ENCODE results near the gene FGR. TPM values are rescaled to one million over a fixed set of nuclear protein-coding genes. Genes with fewer than 3 reads are reported as not detected.
A peak's percentile ranks its signal among the peaks of the same experiment; 100 is the strongest.
"Not testable (repeated sequence)": the region's sequence is repeated elsewhere in the genome, so short reads cannot be mapped to it uniquely, and the experiment has no call there.

The FGR gene
- not detected in 2 replicates for total RNA-seq (2014; rRNA removed; shearing (Covaris generic))

GRCh38 chr1:27634985-27635367 lies at the start of gene FGR:
TSS of gene FGR (minus strand) at chr1:27635185. CDS start at chr1:27623916, 11,269 bp downstream.
- DNase-seq (ENCODE audit: low spot score): no peak

DNA sequence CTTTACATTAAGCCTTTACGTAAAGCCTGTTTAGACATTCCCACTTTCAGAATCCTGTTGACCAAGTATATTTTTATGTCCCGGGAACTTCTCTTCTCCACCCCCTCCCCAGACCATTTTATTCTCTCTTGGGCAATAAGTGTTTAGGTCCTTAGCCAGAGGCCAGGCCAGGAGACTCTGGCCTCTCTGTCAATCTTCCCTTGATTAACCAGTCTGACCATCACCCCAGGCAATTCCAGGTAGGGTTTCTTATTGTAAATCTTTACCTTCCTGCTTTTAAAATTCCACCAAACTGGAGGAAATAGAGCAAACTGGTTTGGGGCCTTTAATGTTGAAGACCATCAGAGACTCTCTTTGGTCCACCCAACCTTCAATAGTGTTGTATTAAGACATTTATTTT lies 49.2 kb upstream of the FGR start:
- no peak for DNase-seq (ENCODE audit: low spot score)

GRCh38 chr1:27682351-27682944 lies 47.5 kb upstream of the FGR start:
- no peak for DNase-seq (ENCODE audit: low spot score)

- DNase-seq (ENCODE audit: low spot score): not testable (repeated sequence)
Observed at GRCh38 chr1:27681580-27681979, 46.6 kb upstream of the FGR start.

- not testable (repeated sequence) for DNase-seq (ENCODE audit: low spot score)
Observed at GRCh38 chr1:27680225-27680791, 45.3 kb upstream of the FGR start.

GRCh38 chr1:27678747-27679146 lies 43.8 kb upstream of the FGR start:
- DNase-seq (ENCODE audit: low spot score): no peak

DNA sequence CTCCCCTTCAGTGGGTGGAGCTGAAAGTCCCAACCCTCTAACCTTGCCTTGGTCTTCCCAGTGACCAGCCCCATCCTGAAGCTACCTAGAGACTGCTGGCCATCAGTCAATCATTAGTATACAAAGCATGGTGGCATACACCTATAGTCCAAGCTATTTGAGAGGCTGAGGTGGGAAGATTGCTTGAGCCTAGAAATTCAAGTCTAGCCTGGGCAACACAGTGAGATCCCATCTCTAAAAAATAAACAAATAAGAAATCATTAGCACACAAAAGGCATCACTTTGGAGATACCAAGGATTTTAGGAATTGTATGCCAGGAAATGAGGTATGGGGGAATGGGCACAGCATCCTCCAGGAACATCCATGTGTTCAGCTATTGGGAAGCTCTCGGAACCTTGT lies 41.4 kb upstream of the FGR start:
- no peak for DNase-seq (ENCODE audit: low spot score)

GRCh38 chr1:27672750-27673112 lies 37.7 kb upstream of the FGR start:
- DNase-seq (ENCODE audit: low spot score): no peak

DNA sequence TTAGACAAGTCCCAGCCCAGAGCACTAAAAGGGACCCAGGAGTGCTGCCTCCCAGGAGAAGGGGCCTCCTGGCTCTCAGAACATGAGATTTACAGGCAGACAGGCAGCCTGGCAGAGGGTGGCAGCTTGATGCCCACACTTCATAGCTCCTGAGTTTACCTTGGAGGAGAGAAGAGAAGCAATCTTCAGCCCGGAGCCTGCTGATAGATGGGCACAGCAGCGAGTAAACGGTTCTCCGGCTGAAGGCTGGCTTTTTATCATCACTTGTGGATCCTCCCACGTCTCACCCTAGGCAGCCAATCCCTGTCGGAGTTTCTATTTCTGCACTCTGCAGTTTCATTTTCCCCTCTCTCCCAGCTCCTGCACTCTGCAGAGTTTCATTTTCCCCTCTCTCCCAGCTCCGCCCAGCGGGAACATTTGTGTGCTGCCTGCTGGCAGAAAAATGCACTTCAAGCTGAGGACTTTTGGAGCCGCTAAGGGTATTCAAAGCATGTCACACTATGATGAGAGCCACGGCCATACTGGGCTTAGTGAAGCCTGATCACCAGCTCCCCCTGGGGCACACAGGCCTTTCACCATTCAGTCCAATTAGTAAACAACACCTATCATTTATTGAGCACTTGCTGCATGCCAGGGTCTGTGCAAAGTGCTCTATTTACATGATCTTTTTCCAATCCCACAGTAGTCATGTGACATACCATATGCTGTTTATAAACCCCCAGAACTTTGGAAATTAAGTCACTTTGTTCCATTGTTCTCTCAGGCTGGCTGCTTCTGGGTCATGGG lies 37.2 kb upstream of the FGR start, which contains the start of gene IFI6:
Gene IFI6 (minus strand): TSS at position 229 of the 786 bp plus-strand sequence. CDS start 2,878 bp downstream, outside the sequence.
- DNase-seq (ENCODE audit: low spot score): peak; percentile 90

- no peak for DNase-seq (ENCODE audit: low spot score)
Observed at GRCh38 chr1:27669876-27670275, 34.9 kb upstream of the FGR start.

DNA sequence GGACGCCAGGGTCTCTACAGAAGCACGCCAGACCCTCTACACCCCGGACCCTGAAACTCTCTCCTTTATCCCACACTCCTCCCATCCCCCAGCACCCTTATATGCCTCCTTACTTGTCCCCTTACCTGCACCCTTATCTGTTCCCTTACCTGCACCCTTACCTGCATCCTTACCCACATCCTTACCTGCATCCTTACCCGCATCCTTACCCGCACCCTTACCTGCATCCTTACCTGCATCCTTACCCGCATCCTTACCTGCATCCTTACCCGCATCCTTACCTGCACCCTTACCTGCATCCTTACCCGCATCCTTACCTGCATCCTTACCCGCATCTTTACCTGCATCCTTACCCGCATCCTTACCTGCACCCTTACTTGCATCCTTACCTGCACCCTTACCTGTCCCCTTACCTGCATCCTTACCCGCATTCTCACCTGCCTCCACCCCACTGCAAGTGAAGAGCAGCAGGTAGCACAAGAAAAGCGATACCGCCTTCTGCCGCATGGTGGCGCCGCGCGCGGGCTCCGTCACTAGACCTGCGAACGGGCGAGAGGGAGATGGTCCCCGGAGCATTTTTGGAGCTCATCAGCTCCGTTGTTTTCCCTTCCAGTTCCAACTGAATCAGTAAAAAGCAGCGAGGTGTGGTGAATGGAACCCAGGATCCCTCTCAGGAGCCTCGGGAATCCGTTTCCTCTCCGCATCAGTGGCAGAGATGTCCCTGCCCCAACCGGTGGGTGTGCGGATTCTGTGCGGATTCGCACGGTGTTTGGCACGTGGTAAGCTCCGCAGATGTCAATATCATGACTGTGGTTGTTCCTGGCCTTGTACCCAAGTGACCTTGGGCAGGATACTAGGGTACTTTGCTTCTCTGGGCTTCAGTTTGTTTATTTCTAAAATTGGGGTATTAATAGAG lies 34.1 kb upstream of the FGR start:
- no peak for DNase-seq (ENCODE audit: low spot score)

GRCh38 chr1:27668121-27668807 lies 33.3 kb upstream of the FGR start:
- DNase-seq (ENCODE audit: low spot score): no peak

- no peak for DNase-seq (ENCODE audit: low spot score)
Observed at GRCh38 chr1:27666791-27667254, 31.8 kb upstream of the FGR start.

DNA sequence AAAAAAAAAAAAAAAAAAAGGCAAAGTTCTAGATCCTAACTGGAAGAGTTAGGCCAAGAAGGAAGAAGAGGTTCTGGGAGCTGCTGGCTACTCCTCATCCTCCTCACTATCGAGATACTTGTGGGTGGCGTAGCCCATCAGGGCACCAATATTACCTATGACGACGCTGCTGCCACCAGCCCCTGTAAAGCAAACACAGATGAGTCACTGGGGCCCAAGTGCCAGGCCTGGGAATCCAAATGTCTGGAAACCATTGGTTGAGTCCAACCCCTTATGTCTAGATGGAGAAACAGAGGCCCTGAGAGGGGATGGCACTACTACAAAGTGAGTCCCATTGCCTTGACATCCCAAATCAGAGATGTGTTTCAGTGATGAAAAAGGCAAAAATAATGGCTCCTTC lies 31.3 kb upstream of the FGR start:
- no peak for DNase-seq (ENCODE audit: low spot score)

DNA sequence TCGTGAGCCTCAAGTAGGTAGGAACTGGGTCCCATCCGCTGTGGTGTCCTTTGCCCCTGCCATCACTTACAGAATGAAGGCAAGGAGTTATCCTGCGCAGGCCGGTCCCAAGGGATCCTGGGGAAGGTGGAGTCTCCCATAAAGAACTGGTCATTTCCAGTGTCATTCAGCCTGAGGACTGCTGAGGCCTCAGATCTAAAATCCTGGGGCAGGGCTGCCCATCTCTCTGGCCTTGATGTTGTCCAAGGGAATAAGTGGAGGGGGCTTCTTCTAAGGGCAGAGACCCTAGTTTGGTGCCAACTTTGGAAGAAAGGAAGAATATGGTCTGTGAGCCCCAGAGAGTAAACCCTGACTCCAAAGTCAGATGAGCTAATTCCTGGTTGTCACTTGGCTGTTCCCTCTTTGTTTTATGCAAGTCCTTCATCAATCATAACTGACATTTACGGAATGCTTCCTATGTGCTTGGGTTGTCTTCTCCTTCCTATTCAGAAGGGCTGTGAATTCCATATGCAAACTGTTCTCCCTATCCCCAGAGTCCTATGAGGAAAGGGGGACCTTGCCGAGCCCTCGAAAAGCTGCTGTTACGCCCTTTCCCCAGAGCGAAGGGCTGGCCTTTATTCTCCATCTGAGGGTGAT lies 30.1 kb upstream of the FGR start:
- no peak for DNase-seq (ENCODE audit: low spot score)

DNA sequence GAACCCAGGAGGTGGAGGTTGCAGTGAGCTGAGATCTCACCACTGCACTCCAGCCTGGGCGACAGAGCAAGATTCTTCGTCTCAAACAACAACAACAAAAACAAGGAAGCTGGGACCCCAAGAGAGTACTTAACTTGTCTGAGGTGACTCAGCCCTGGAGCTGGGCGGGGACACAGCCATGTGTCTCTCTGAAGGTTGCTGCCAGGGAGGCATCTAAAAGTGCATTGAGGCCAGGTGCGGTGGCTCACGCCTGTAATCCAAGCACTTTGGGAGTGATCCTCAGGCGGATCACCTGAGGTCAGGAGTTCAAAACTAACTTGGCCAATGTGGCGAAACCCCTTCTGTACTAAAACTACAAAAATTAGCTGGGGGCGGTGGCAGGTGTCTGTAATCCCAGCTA lies 29.3 kb upstream of the FGR start:
- no peak for DNase-seq (ENCODE audit: low spot score)

DNA sequence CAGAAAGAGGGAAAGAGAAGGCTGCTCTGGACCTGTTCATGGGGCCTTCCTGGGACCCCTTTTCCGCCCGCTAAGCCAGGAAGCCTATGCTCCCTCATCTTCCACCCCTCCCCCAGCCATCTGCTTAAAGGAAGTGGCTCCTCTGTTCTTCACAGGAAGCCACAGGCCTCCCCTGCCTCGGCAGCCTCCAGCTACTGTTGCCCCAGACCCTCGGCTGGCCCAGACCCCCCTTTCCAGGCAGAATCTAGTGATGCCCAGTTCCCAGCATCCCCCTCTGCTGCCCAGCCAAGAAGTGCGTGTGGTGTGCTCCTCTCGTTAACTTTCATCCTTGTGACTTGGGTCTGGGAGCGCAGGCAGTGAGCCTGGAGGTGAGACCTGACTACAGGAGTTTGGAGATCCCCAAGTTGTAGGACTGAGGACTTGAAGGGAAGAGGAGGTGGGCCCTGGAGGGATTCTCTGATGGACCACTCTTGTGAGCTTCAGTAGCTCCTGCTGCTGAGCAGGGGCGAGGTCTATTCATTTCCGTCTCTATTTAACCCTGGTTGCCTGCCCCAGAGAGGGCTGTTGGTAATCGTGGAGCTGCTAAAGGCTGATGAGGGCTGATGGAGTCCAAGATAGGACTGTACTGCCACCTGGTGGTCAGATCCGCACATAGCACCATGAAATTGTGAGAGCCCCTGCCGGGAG lies 27.9 kb upstream of the FGR start:
- peak; percentile 56 for DNase-seq (ENCODE audit: low spot score)

GRCh38 chr1:27662261-27662660 lies 27.3 kb upstream of the FGR start:
- DNase-seq (ENCODE audit: low spot score): no peak

DNA sequence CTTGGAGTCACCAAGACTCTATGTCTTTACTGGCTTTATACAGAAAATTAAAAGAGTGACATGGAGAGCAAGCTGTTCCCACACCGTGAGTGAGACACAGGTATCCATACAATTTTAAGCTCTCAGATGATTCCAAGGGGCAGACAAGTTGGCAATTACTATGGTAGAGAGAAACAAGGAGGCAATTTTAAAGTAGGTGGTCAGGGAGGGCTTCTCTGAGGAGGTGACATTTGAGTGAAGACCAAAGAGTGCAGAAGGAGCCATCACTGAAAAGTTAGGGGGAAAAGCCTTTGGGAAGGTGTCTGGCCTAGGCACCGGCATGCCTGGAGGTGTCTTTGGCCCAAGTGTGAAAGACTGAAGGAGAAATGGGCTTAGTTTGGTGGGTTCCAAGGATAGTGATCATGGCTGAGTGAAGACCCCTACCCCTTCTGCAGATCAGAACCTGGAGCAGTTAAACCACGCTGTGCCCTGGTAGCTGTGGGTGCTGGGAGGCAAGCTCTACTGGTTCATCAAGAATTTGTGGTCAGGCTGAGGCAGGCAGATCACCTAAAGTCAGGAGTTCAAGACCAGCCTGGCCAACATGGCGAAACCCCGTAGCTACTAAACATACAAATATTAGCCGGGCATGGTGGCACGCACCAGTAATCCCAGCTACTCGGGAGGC lies 26.6 kb upstream of the FGR start:
- DNase-seq (ENCODE audit: low spot score): no peak
